K562 (cell line): ENCODE results near the gene CD46. TPM values are rescaled to one million over a fixed set of nuclear protein-coding genes. Genes with fewer than 3 reads are reported as not detected.

Source experiments
- ATF1 ChIP-seq, 2 experiments: fragments of 450-650 bp in 1 of 2; IDR thresholded peaks; 2 replicates each; pipeline ENCODE4 v1.6.1; 2016; ENCODE audit warnings: missing compliant biosample characterization in 1 of 2, missing genetic modification characterization in 1 of 2
- FOXK1 ChIP-seq: sonication (generic); formaldehyde crosslinking; IDR thresholded peaks from 2 replicates; pipeline ENCODE4 v1.8.0; 2022; ENCODE audit warnings: missing genetic modification reagents, mild to moderate bottlenecking, borderline replicate concordance
- KAT2B ChIP-seq: IDR thresholded peaks from one replicate; pipeline ENCODE4 v1.6.1; 2012; ENCODE audit warnings: low read depth, mild to moderate bottlenecking, control low read depth, inconsistent platforms, low read length, moderate library complexity
- KDM2B ChIP-seq: fragments of 250-450 bp; sonication (Bioruptor Pico); IDR thresholded peaks from 2 replicates; pipeline ENCODE4 v1.8.0; 2021; ENCODE audit warnings: mild to moderate bottlenecking, moderate library complexity
- KLF6 ChIP-seq: fragments of 250-450 bp; sonication (Bioruptor Pico); IDR thresholded peaks from 2 replicates; pipeline ENCODE4 v1.4.0; 2020; ENCODE audit warnings: mild to moderate bottlenecking, moderate library complexity, borderline replicate concordance
- RBM17 ChIP-seq: fragments of 200-400 bp; formaldehyde crosslinking; IDR thresholded peaks from 2 replicates; pipeline ENCODE4 v1.6.1; 2017; ENCODE audit warnings: low read depth, mild to moderate bottlenecking, low read length, borderline replicate concordance
- RNF219 ChIP-seq: fragments of 250-450 bp; sonication (Bioruptor Pico); IDR thresholded peaks from 2 replicates; pipeline ENCODE4 v1.5.0; 2022; ENCODE audit warnings: mild to moderate bottlenecking
- SNRNP70 ChIP-seq: fragments of 200-400 bp; formaldehyde crosslinking; optimal IDR thresholded peaks from 2 replicates; pipeline ENCODE3; 2017; ENCODE audit warnings: low read depth, low read length
- SRSF3 ChIP-seq: fragments of 200-400 bp; formaldehyde crosslinking; IDR thresholded peaks from 2 replicates; pipeline ENCODE4 v1.6.1; 2016; ENCODE audit warnings: mild to moderate bottlenecking, low read length, moderate library complexity; ENCODE audit not compliant: insufficient read depth
- ZBTB17 ChIP-seq: fragments of 450-650 bp; formaldehyde crosslinking; IDR thresholded peaks from 2 replicates; pipeline ENCODE4 v1.4.0; 2020; ENCODE audit warnings: mild to moderate bottlenecking
- ZC3H8 ChIP-seq: fragments of 450-650 bp; IDR thresholded peaks from 2 replicates; pipeline ENCODE4 v1.6.1; 2017
- ZNF197 ChIP-seq: fragments of 200-800 bp; sonication (Bioruptor generic); IDR thresholded peaks from 2 replicates; pipeline ENCODE4 v1.6.1; 2016; ENCODE audit warnings: low read depth, missing genetic modification characterization, missing compliant biosample characterization
- ZNF263 ChIP-seq: sonication (generic); formaldehyde crosslinking; IDR thresholded peaks from 2 replicates; pipeline ENCODE4 v1.8.0; 2022; ENCODE audit warnings: mild to moderate bottlenecking, missing genetic modification reagents, borderline replicate concordance
- ZNF347 ChIP-seq: fragments of 450-650 bp; formaldehyde crosslinking; IDR thresholded peaks from 2 replicates; pipeline ENCODE4 v1.4.0; 2020; ENCODE audit warnings: low read depth, mild to moderate bottlenecking, moderate library complexity
- polyA plus RNA-seq, 8 experiments: library from polyadenylated mRNA; depleted of rRNA in 4 of 8; stranded (reverse) in 5 of 8; unstranded in 3 of 8; fragments of >200 nt; fragmentation: Nextera tagmentation in 2 of 8; fragmentation: Illumina TruSeq in 1 of 8; extraction: Ambion mirVana in 2 of 8; extraction: Trizol in 1 of 8; gene quantifications; 2 replicates each; pipeline versions ENCODE4 v1.2.1 to v1.2.3, GENCODE V29; 2011 to 2014; ENCODE audit warnings: inconsistent platforms in 1 of 8, missing spikeins in 1 of 8
- total RNA-seq, 7 experiments: library from RNA; depleted of rRNA in 6 of 7; stranded (reverse); fragments of >200 nt in 6 of 7; fragmentation: Illumina TruSeq in 2 of 7; extraction: Trizol in 2 of 7; gene quantifications; 2 replicates each; pipeline versions ENCODE4 v1.2.1 to v1.2.3, GENCODE V29; 2011 to 2021; ENCODE audit warnings: low replicate concordance in 1 of 7
- TF ChIP-seq, protein P1 (sequence below): sonication (generic); formaldehyde crosslinking; IDR thresholded peaks from 2 replicates; pipeline ENCODE4 v1.8.0; 2022; ENCODE audit warnings: missing genetic modification reagents, mild to moderate bottlenecking, moderate library complexity, borderline replicate concordance
- TF ChIP-seq, protein P2 (sequence below), 2 experiments: IDR thresholded peaks; 2 replicates each; pipeline ENCODE4 v1.6.1; 2011; ENCODE audit warnings: borderline replicate concordance in 1 of 2, control low read depth in 1 of 2, low read depth in 1 of 2, low read length in 1 of 2, mild to moderate bottlenecking in 1 of 2, mixed read lengths in 1 of 2, moderate library complexity in 1 of 2; ENCODE audit not compliant: insufficient read depth in 1 of 2, insufficient read length in 1 of 2, poor library complexity in 1 of 2, severe bottlenecking in 1 of 2; ENCODE audit errors: extremely low read depth in 1 of 2
- TF ChIP-seq, protein P3 (sequence below): fragments of 450-650 bp; IDR thresholded peaks from 2 replicates; pipeline ENCODE4 v1.6.1; 2016; ENCODE audit warnings: borderline replicate concordance
- TF ChIP-seq, protein P4 (sequence below): IDR thresholded peaks from 3 replicates; pipeline ENCODE4 v1.6.1; 2011; ENCODE audit warnings: borderline replicate concordance, mild to moderate bottlenecking; ENCODE audit not compliant: insufficient read length, insufficient read depth
- TF ChIP-seq, protein P5 (sequence below): fragments of 250-450 bp; sonication (Bioruptor Pico); IDR thresholded peaks from 2 replicates; pipeline ENCODE4 v1.6.1; 2021; ENCODE audit warnings: mild to moderate bottlenecking

The CD46 gene
- total and polyA plus RNA-seq, 9 of the 15 experiments (the other 6 are each of a cell fraction or from before 2014, with no cell fraction given) = 87.9 to 374 (median 156) TPM

- TF ChIP-seq RNF219 (CRISPR knock-in tag) (no peak), ATF1 (CRISPR knock-in tag; IDR thresholded peaks at IDR 0.05) (no peak), ATF1 (tag; IDR thresholded peaks at IDR 0.05) (peak; percentile 92), KAT2B (no peak), FOXK1 (CRISPR knock-in tag) (no peak; the same call in 1 of the 2 replicates), SNRNP70 (no peak), ZNF197 (no peak), KDM2B (no peak), ZC3H8 (no peak), ZBTB17 (0 out of 2 replicates have a peak, but pooled peaks have one; percentile 6), KLF6 (no peak), RBM17 (no peak), SRSF3 (no peak), ZNF347 (CRISPR knock-in tag) (no peak), ZNF263 (CRISPR knock-in tag) (peak; percentile 11; the same call in 1 of the 2 replicates)
- TF ChIP-seq, protein P1, sequence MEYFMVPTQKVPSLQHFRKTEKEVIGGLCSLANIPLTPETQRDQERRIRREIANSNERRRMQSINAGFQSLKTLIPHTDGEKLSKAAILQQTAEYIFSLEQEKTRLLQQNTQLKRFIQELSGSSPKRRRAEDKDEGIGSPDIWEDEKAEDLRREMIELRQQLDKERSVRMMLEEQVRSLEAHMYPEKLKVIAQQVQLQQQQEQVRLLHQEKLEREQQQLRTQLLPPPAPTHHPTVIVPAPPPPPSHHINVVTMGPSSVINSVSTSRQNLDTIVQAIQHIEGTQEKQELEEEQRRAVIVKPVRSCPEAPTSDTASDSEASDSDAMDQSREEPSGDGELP (CRISPR knock-in tag) = peak; percentile 83
- TF ChIP-seq, protein P2, sequence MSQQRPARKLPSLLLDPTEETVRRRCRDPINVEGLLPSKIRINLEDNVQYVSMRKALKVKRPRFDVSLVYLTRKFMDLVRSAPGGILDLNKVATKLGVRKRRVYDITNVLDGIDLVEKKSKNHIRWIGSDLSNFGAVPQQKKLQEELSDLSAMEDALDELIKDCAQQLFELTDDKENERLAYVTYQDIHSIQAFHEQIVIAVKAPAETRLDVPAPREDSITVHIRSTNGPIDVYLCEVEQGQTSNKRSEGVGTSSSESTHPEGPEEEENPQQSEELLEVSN (IDR thresholded peaks at IDR 0.05; ENCODE audit: borderline replicate concordance in 1 of 2, extremely low read depth in 1 of 2, insufficient read depth in 1 of 2, insufficient read length in 1 of 2, low read depth in 1 of 2, low read length in 1 of 2, poor library complexity in 1 of 2, severe bottlenecking in 1 of 2) = peak; percentile 85 to 91
- TF ChIP-seq, protein P3, sequence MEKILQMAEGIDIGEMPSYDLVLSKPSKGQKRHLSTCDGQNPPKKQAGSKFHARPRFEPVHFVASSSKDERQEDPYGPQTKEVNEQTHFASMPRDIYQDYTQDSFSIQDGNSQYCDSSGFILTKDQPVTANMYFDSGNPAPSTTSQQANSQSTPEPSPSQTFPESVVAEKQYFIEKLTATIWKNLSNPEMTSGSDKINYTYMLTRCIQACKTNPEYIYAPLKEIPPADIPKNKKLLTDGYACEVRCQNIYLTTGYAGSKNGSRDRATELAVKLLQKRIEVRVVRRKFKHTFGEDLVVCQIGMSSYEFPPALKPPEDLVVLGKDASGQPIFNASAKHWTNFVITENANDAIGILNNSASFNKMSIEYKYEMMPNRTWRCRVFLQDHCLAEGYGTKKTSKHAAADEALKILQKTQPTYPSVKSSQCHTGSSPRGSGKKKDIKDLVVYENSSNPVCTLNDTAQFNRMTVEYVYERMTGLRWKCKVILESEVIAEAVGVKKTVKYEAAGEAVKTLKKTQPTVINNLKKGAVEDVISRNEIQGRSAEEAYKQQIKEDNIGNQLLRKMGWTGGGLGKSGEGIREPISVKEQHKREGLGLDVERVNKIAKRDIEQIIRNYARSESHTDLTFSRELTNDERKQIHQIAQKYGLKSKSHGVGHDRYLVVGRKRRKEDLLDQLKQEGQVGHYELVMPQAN = peak; percentile 80
- TF ChIP-seq, protein P4, sequence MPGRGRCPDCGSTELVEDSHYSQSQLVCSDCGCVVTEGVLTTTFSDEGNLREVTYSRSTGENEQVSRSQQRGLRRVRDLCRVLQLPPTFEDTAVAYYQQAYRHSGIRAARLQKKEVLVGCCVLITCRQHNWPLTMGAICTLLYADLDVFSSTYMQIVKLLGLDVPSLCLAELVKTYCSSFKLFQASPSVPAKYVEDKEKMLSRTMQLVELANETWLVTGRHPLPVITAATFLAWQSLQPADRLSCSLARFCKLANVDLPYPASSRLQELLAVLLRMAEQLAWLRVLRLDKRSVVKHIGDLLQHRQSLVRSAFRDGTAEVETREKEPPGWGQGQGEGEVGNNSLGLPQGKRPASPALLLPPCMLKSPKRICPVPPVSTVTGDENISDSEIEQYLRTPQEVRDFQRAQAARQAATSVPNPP = no peak
- TF ChIP-seq, protein P5, sequence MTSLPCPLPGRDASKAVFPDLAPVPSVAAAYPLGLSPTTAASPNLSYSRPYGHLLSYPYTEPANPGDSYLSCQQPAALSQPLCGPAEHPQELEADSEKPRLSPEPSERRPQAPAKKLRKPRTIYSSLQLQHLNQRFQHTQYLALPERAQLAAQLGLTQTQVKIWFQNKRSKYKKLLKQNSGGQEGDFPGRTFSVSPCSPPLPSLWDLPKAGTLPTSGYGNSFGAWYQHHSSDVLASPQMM (CRISPR knock-in tag) = no peak
Measured at GRCh38 chr1:207751790-207752455, at the start of gene CD46 (continued).
